Small intestine (tissue), 7 donors: ENCODE measurements around the gene BAIAP2. TPM values are rescaled to one million over a fixed set of nuclear protein-coding genes. Genes with fewer than 3 reads are reported as not detected.

ENCODE experiments used
- DNase-seq, 2 donors: peaks; one replicate each; pipeline versions ENCODE4 v3.0.0 to v3.0.0-alpha.2; 2013
- FAIRE-seq: peaks from 2 replicates; lab custom pipeline; 2012; peaks lifted over from hg19 to GRCh38; lab: Jason Lieb, UNC
- H3K27ac ChIP-seq, 3 donors: one replicate each; pipeline ENCODE4 v1.5.1; 2013; ENCODE audit warnings: low read length in 2 of 3, mild to moderate bottlenecking in 2 of 3, control low read depth in 1 of 3, inconsistent platforms in 1 of 3, low read depth in 1 of 3, moderate library complexity in 1 of 3
- H3K27me3 ChIP-seq, 3 donors: one replicate each; pipeline ENCODE4 v1.6.1; 2013; ENCODE audit warnings: low read length in 3 of 3, inconsistent platforms in 1 of 3; ENCODE audit not compliant: control insufficient read depth in 3 of 3, insufficient read depth in 3 of 3
- H3K36me3 ChIP-seq, 3 donors: one replicate each; pipeline ENCODE4 v1.6.1; 2013; ENCODE audit warnings: low read length in 3 of 3, inconsistent platforms in 1 of 3, low read depth in 1 of 3, mild to moderate bottlenecking in 1 of 3, moderate library complexity in 1 of 3; ENCODE audit not compliant: control insufficient read depth in 3 of 3, insufficient read depth in 2 of 3
- H3K4me1 ChIP-seq, 3 donors: one replicate each; pipeline ENCODE4 v1.6.1; 2013; ENCODE audit warnings: low read length in 2 of 3, inconsistent platforms in 1 of 3, low read depth in 1 of 3, mild to moderate bottlenecking in 1 of 3, moderate library complexity in 1 of 3; ENCODE audit not compliant: control insufficient read depth in 3 of 3, insufficient read depth in 2 of 3
- H3K4me3 ChIP-seq, 3 donors: one replicate each; pipeline ENCODE4 v1.5.1; 2013; ENCODE audit warnings: low read length in 3 of 3, control low read depth in 1 of 3, inconsistent platforms in 1 of 3, low read depth in 1 of 3, mild to moderate bottlenecking in 1 of 3, moderate library complexity in 1 of 3
- H3K9me3 ChIP-seq, 2 donors: one replicate each; pipeline ENCODE4 v1.6.1; 2013; ENCODE audit warnings: low read depth in 1 of 2, low read length in 1 of 2; ENCODE audit not compliant: control insufficient read depth in 2 of 2, insufficient read depth in 1 of 2
- WGBS, 3 donors: extraction: QIAGEN DNeasy Blood & Tissue Kit; methylation state at CpG; one replicate each; pipeline ENCODE4 v1.1.7; 2013; 5-methylcytosine and 5-hydroxymethylcytosine counted together
- polyA plus RNA-seq, 4 donors: library from polyadenylated mRNA; stranded (reverse) in 3 of 4; unstranded in 1 of 4; fragments of 200-250 nt in 3 of 4; fragments of 120-200 nt in 1 of 4; gene quantifications; one replicate each; pipeline versions ENCODE4 v1.2.1 to v1.2.3, GENCODE V29; 2013
- donor health status: healthy with polysubstance abuse.
- donor health status: control.
- donor health status: control.
- donor health status: Bipolar disorder and iron deficiency.
- donor health status: healthy.

The BAIAP2 gene
- polyA plus RNA-seq, 4 donors = 1.8 to 14.5 (median 7.5) TPM

GRCh38 chr17:81046132-81046769 is 11.3 kb downstream of the BAIAP2 start:
- Histone ChIP-seq H3K27me3 (no peaks in the 10 kb centered on the region), H3K9me3 (no peaks in the 10 kb centered on the region), H3K4me1 (peaks cover 0 to 25% (median 0%) of the 10 kb centered on the region in 3 donors), H3K4me3 (no peak overlapping the region), H3K27ac (no peak overlapping the region), H3K36me3 (no peaks in the 10 kb centered on the region)
- DNase-seq (no peak), FAIRE-seq (no peak)
- 85 to 90% (median 89%) methylated on average over 17 of the region's 17 CpGs for WGBS, 3 donors

GRCh38 chr17:81046770-81047359 is 11.9 kb downstream of the BAIAP2 start:
- H3K4me1 ChIP-seq = peaks cover 0 to 25% (median 0%) of the 10 kb centered on the region in 3 donors
- H3K4me3 ChIP-seq = no peak overlapping the region
- H3K9me3 ChIP-seq = no peaks in the 10 kb centered on the region
- no peaks in the 10 kb centered on the region for H3K27me3 ChIP-seq
- no peaks in the 10 kb centered on the region for H3K36me3 ChIP-seq
- DNase-seq (no peak), FAIRE-seq (no peak)
- H3K27ac ChIP-seq = peak overlapping the region in 1 of 3 donors; percentile 2
- WGBS, 3 donors = 81 to 87% (median 86%) methylated on average over 16 to 18 of the region's 18 CpGs

- no peaks in the 10 kb centered on the region for H3K27me3 ChIP-seq
- FAIRE-seq (no peak), DNase-seq (no peak)
- 85 to 94% (median 91%) methylated on average over 28 of the region's 28 CpGs for WGBS, 3 donors
- no peak overlapping the region for H3K4me3 ChIP-seq
- H3K27ac ChIP-seq = no peak overlapping the region
- peaks cover 0 to 2% (median 0%) of the 10 kb centered on the region in 3 donors for H3K36me3 ChIP-seq
- H3K9me3 ChIP-seq = no peaks in the 10 kb centered on the region
- H3K4me1 ChIP-seq = peaks cover 0 to 21% (median 0%) of the 10 kb centered on the region in 3 donors
Measured at GRCh38 chr17:81048827-81049371, 13.9 kb downstream of the BAIAP2 start.

- no peaks in the 10 kb centered on the region for H3K27me3 ChIP-seq
- peaks cover 0 to 15% (median 0%) of the 10 kb centered on the region in 3 donors for H3K4me1 ChIP-seq
- 59 to 80% (median 65%) methylated on average over 17 of the region's 17 CpGs for WGBS, 3 donors
- FAIRE-seq = no peak
- peak overlapping the region in 1 of 3 donors; percentile 40 for H3K27ac ChIP-seq
- DNase-seq = no peak
- peaks cover 0 to 4% (median 0%) of the 10 kb centered on the region in 3 donors for H3K36me3 ChIP-seq
- no peaks in the 10 kb centered on the region for H3K9me3 ChIP-seq
- no peak overlapping the region for H3K4me3 ChIP-seq
Measured at GRCh38 chr17:81049372-81049911, 14.5 kb downstream of the BAIAP2 start.

- H3K27ac ChIP-seq = peak overlapping the region in 1 of 3 donors; percentile 40
- DNase-seq (peak in 1 of 2 donors; percentile 80), FAIRE-seq (no peak)
- no peak overlapping the region for H3K4me3 ChIP-seq
- H3K9me3 ChIP-seq = no peaks in the 10 kb centered on the region
- H3K4me1 ChIP-seq = peaks cover 0 to 9% (median 0%) of the 10 kb centered on the region in 3 donors
- 41 to 66% (median 62%) methylated on average over 21 to 26 of the region's 26 CpGs for WGBS, 3 donors
- H3K27me3 ChIP-seq = no peaks in the 10 kb centered on the region
- H3K36me3 ChIP-seq = peaks cover 0 to 6% (median 0%) of the 10 kb centered on the region in 3 donors
Measured at GRCh38 chr17:81049973-81050551, 15.1 kb downstream of the BAIAP2 start.

- peak overlapping the region in 1 of 3 donors; percentile 8 for H3K27ac ChIP-seq
- WGBS, 3 donors = 81 to 86% (median 83%) methylated on average over 32 of the region's 32 CpGs
- no peak for FAIRE-seq
Measured at GRCh38 chr17:81050645-81051625, 16.0 kb downstream of the BAIAP2 start.

GRCh38 chr17:81052199-81052997 is 17.4 kb downstream of the BAIAP2 start:
- Histone ChIP-seq H3K27me3 (no peaks in the 10 kb centered on the region), H3K36me3 (peaks cover 0 to 14% (median 0%) of the 10 kb centered on the region in 3 donors), H3K27ac (peak overlapping the region in 1 of 3 donors; percentile 18), H3K4me1 (peaks cover 0 to 8% (median 3%) of the 10 kb centered on the region in 3 donors), H3K4me3 (no peak overlapping the region), H3K9me3 (no peaks in the 10 kb centered on the region)
- no peak for DNase-seq
- WGBS, 3 donors = 52 to 67% (median 66%) methylated on average over 30 to 31 of the region's 31 CpGs
- no peak for FAIRE-seq

More at GRCh38 chr17:81050645-81051625, 16.0 kb downstream of the BAIAP2 start:
- no peaks in the 10 kb centered on the region for H3K9me3 ChIP-seq
- H3K27me3 ChIP-seq = no peaks in the 10 kb centered on the region
- H3K4me1 ChIP-seq = peaks cover 0 to under 1% (median 0%) of the 10 kb centered on the region in 3 donors
- no peak for DNase-seq
- peaks cover 0 to 11% (median 0%) of the 10 kb centered on the region in 3 donors for H3K36me3 ChIP-seq
- H3K4me3 ChIP-seq = no peak overlapping the region
